Ishikawa (cell line): Measurements from ENCODE around the gene FBXL20.

Experiments used
- CEBPB ChIP-seq: IDR thresholded peaks from 2 replicates; pipeline ENCODE4 v1.6.1; 2012
- CREB1 ChIP-seq: IDR thresholded peaks from 2 replicates; pipeline ENCODE4 v1.6.1; 2012; ENCODE audit warnings: low read depth
- EGR1 ChIP-seq: IDR thresholded peaks from 2 replicates; pipeline ENCODE4 v1.6.1; 2012
- EP300 ChIP-seq: IDR thresholded peaks from 2 replicates; pipeline ENCODE4 v1.6.1; 2012; ENCODE audit warnings: borderline replicate concordance
- FOXM1 ChIP-seq: IDR thresholded peaks from 2 replicates; pipeline ENCODE4 v1.6.1; 2012; ENCODE audit warnings: low read depth, borderline replicate concordance
- MAX ChIP-seq: IDR thresholded peaks from 2 replicates; pipeline ENCODE4 v1.6.1; 2012
- NFIC ChIP-seq: IDR thresholded peaks from 2 replicates; pipeline ENCODE4 v1.6.1; 2012
- RAD21 ChIP-seq: IDR thresholded peaks from 2 replicates; pipeline ENCODE4 v1.6.1; 2012; ENCODE audit warnings: low read depth
- REST ChIP-seq: IDR thresholded peaks from 2 replicates; pipeline ENCODE4 v1.6.1; 2012; ENCODE audit warnings: low read depth, mild to moderate bottlenecking
- TAF1 ChIP-seq: IDR thresholded peaks from 2 replicates; pipeline ENCODE4 v1.6.1; 2012; ENCODE audit warnings: low read depth, mild to moderate bottlenecking
- TCF12 ChIP-seq: IDR thresholded peaks from 2 replicates; pipeline ENCODE4 v1.6.1; 2012; ENCODE audit warnings: low read depth
- TEAD4 ChIP-seq: IDR thresholded peaks from 2 replicates; pipeline ENCODE4 v1.6.1; 2012
- YY1 ChIP-seq: IDR thresholded peaks from 2 replicates; pipeline ENCODE4 v1.6.1; 2012; ENCODE audit warnings: low read depth
- ZBTB7A ChIP-seq: IDR thresholded peaks from 2 replicates; pipeline ENCODE4 v1.6.1; 2012; ENCODE audit warnings: low read depth
- TF ChIP-seq, protein P1 (sequence below): IDR thresholded peaks from 2 replicates; pipeline ENCODE4 v1.6.1; 2012

FBXL20 gene

DNA sequence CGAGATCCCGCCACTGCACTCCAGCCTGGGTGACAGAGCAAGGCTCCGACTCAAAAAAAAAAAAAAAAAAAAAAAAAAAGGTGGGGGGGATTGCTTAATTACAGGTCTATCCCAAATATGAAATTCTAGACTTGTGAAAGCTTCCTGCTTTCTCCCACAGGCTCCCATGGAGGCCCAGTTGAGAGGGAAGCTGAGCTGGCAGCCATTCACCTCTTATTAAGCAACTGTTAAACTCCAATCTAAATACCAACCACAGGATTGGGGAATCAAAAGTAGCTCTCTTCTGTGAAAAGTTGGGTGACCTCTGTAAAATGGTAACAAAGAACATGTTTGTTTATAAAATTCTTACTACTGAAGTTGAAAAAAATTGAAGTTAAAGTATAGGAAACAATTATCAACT lies 129.9 kb downstream of the FBXL20 start:
- no peak for TF ChIP-seq REST
- no peak for TF ChIP-seq MAX
- no peak for TF ChIP-seq EGR1
- TF ChIP-seq ZBTB7A, result no peak
- no peak for TF ChIP-seq EP300

GRCh38 chr17:39270923-39271322 lies 130.5 kb downstream of the FBXL20 start:
- TF ChIP-seq TAF1 (no peak), RAD21 (peak; percentile 45)

DNA sequence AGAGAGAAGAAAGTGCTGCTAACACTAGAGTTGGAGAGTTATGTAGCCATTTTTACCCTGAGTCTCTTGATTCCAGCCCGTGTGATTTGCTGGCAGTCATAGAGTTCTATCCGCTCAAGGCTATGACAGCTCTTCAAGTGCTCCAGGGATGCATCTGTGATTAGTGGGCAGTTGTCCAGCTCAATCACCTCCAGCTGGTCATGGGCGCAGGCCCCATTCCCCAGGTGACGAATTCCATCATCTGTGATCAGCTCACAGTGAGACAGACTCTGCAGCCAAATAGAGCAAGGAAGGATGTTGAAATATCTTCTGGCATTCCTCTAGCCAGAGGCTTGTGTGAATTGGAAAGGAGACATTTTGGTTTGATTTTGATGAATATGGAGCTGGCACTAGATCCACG lies 137.3 kb downstream of the FBXL20 start:
- TF ChIP-seq CEBPB (no peak), TCF12 (no peak), TAF1 (no peak), NFIC (no peak), TEAD4 (no peak), CREB1 (no peak), YY1 (no peak), RAD21 (no peak), ZBTB7A (no peak), REST (no peak), EP300 (no peak), EGR1 (no peak), MAX (no peak), FOXM1 (no peak)
- TF ChIP-seq, protein P1, sequence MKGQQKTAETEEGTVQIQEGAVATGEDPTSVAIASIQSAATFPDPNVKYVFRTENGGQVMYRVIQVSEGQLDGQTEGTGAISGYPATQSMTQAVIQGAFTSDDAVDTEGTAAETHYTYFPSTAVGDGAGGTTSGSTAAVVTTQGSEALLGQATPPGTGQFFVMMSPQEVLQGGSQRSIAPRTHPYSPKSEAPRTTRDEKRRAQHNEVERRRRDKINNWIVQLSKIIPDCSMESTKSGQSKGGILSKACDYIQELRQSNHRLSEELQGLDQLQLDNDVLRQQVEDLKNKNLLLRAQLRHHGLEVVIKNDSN, result no peak

DNA sequence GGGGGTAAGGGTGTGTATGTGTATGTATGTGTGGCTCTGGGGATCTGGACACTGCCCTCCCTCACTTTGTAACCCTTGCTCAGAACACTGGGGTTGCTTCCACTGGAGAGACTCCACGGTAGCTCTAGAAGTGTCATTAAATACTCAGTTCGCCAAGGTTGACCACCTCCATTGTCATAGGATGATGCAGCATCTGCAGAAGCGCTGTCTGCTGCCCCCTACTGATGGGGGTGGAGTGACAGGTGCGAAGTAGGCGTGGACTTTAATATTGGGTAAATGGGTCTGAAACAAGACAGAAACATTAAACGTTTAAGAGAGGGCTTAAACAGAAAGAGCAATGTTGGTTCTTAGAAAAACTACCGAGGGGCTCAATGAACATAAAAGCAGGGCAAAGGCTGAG lies 140.1 kb downstream of the FBXL20 start:
- TF ChIP-seq NFIC (no peak), EP300 (no peak), CREB1 (no peak), FOXM1 (no peak), REST (no peak), EGR1 (no peak), TEAD4 (no peak), ZBTB7A (no peak), YY1 (no peak), MAX (no peak), CEBPB (no peak), RAD21 (no peak), TCF12 (no peak), TAF1 (no peak)
- TF ChIP-seq, protein P1, result no peak

- TF ChIP-seq CREB1, result no peak
- no peak for TF ChIP-seq MAX
- no peak for TF ChIP-seq ZBTB7A
- TF ChIP-seq FOXM1, result no peak
- no peak for TF ChIP-seq TAF1
- no peak for TF ChIP-seq TCF12
- TF ChIP-seq, protein P1, result no peak
Observed at GRCh38 chr17:39252788-39253460, 148.5 kb downstream of the FBXL20 start.
